ENCODE results near the gene NRM. TPM values are rescaled to one million over a fixed set of nuclear protein-coding genes. Genes with fewer than 3 reads are reported as not detected.

NRM gene
- total and polyA plus RNA-seq, 2 of the 13 experiments (the other 11 are each of a cell fraction or from before 2014, with no cell fraction given): 12.5 to 16.0 TPM

DNA sequence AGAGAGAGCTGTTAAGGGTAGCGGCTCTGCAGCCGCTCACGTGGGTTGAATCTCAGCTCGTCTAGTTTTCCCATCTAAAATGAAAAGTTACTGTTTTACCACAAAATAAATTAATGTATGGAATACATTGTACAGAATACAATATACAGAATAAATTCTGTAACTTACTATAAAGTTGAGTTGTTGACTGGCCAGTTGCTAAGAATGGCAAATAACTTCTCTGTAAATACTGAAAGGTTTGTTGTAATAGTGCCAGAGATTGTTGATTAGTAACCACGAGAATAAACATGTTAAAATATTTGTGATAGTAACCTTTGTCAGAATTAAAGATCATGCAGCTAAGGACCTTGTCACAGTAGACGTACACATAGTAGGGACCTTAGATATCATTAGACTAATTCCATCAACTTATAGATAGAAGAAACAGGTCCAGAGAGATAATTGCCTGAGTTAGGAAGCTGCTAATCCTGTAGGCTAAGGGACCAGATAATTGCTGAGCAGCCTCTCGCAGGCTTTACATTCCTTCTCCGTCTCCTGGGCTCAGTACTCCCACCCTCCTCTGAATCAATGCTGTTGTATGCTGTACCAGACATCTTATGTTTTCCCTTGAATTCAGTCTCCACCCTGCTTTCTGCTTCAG is 544 bp upstream of the NRM start (continued):
- TF ChIP-seq, protein P1, sequence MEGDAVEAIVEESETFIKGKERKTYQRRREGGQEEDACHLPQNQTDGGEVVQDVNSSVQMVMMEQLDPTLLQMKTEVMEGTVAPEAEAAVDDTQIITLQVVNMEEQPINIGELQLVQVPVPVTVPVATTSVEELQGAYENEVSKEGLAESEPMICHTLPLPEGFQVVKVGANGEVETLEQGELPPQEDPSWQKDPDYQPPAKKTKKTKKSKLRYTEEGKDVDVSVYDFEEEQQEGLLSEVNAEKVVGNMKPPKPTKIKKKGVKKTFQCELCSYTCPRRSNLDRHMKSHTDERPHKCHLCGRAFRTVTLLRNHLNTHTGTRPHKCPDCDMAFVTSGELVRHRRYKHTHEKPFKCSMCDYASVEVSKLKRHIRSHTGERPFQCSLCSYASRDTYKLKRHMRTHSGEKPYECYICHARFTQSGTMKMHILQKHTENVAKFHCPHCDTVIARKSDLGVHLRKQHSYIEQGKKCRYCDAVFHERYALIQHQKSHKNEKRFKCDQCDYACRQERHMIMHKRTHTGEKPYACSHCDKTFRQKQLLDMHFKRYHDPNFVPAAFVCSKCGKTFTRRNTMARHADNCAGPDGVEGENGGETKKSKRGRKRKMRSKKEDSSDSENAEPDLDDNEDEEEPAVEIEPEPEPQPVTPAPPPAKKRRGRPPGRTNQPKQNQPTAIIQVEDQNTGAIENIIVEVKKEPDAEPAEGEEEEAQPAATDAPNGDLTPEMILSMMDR (CRISPR knock-in tag; IDR thresholded peaks at IDR 0.05): 0 out of 2 replicates have a peak, but pooled peaks have one; percentile 2
- TF ChIP-seq ZMYM3 (CRISPR knock-in tag; IDR thresholded peaks at IDR 0.05) (no peak), MBNL3 (CRISPR knock-in tag; conservative IDR thresholded peaks at IDR 0.05) (no peak), NFE2L2 (IDR thresholded peaks at IDR 0.05; ENCODE audit: low read length) (no peak), ZKSCAN1 (IDR thresholded peaks at IDR 0.05; ENCODE audit: low read length) (0 out of 2 replicates have a peak, but pooled peaks have one; percentile 44), NCOR1 (IDR thresholded peaks at IDR 0.05; ENCODE audit: borderline replicate concordance, low read length) (no peak), ZNF788 (CRISPR knock-in tag; IDR thresholded peaks at IDR 0.05; ENCODE audit: borderline replicate concordance) (no peak), ZNF10 (CRISPR knock-in tag; IDR thresholded peaks at IDR 0.05; ENCODE audit: borderline replicate concordance, low read depth) (no peak), SMAD3 (CRISPR knock-in tag; IDR thresholded peaks at IDR 0.05) (no peak), ZBTB1 (CRISPR knock-in tag; IDR thresholded peaks at IDR 0.05; ENCODE audit: borderline replicate concordance) (no peak), ZNF563 (CRISPR knock-in tag; IDR thresholded peaks at IDR 0.05) (0 out of 2 replicates have a peak, but pooled peaks have one; percentile 1), ZNF556 (CRISPR knock-in tag; IDR thresholded peaks at IDR 0.05; ENCODE audit: borderline replicate concordance) (no peak), SOX13 (IDR thresholded peaks at IDR 0.05) (no peak), SOX13 (CRISPR knock-in tag; conservative IDR thresholded peaks at IDR 0.05 in 1 of 2, IDR thresholded peaks at IDR 0.05 in 1 of 2) (no peak), NFATC3 (CRISPR knock-in tag; IDR thresholded peaks at IDR 0.05) (no peak), CEBPG (CRISPR knock-in tag; IDR thresholded peaks at IDR 0.05) (no peak), PCBP1 (IDR thresholded peaks at IDR 0.05; ENCODE audit: borderline replicate concordance, low read depth, low read length) (no peak), NAIF1 (CRISPR knock-in tag; IDR thresholded peaks at IDR 0.05; ENCODE audit: borderline replicate concordance) (no peak), IRF2 (CRISPR knock-in tag; IDR thresholded peaks at IDR 0.05) (0 out of 2 replicates have a peak, but pooled peaks have one; percentile 11), MAF1 (CRISPR knock-in tag; IDR thresholded peaks at IDR 0.05; ENCODE audit: borderline replicate concordance) (no peak), ZNF644 (CRISPR knock-in tag; IDR thresholded peaks at IDR 0.05; ENCODE audit: low read depth) (no peak), ZNF570 (CRISPR knock-in tag; IDR thresholded peaks at IDR 0.05; ENCODE audit: borderline replicate concordance) (no peak), HNRNPLL (IDR thresholded peaks at IDR 0.05; ENCODE audit: low read depth, low read length, poor library complexity, severe bottlenecking) (no peak)
- TF ChIP-seq, protein P2, sequence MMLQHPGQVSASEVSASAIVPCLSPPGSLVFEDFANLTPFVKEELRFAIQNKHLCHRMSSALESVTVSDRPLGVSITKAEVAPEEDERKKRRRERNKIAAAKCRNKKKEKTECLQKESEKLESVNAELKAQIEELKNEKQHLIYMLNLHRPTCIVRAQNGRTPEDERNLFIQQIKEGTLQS (CRISPR knock-in tag; IDR thresholded peaks at IDR 0.05): no peak
- TF ChIP-seq, protein P3, sequence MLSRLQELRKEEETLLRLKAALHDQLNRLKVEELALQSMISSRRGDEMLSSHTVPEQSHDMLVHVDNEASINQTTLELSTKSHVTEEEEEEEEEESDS (CRISPR knock-in tag; IDR thresholded peaks at IDR 0.05; ENCODE audit: borderline replicate concordance): peak; percentile 32; the same call in 1 of the 2 replicates
- TF ChIP-seq, protein P4, sequence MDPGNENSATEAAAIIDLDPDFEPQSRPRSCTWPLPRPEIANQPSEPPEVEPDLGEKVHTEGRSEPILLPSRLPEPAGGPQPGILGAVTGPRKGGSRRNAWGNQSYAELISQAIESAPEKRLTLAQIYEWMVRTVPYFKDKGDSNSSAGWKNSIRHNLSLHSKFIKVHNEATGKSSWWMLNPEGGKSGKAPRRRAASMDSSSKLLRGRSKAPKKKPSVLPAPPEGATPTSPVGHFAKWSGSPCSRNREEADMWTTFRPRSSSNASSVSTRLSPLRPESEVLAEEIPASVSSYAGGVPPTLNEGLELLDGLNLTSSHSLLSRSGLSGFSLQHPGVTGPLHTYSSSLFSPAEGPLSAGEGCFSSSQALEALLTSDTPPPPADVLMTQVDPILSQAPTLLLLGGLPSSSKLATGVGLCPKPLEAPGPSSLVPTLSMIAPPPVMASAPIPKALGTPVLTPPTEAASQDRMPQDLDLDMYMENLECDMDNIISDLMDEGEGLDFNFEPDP (CRISPR knock-in tag; conservative IDR thresholded peaks at IDR 0.05): 0 out of 2 replicates have a peak, but pooled peaks have one; percentile 57
- TF ChIP-seq, protein P5, sequence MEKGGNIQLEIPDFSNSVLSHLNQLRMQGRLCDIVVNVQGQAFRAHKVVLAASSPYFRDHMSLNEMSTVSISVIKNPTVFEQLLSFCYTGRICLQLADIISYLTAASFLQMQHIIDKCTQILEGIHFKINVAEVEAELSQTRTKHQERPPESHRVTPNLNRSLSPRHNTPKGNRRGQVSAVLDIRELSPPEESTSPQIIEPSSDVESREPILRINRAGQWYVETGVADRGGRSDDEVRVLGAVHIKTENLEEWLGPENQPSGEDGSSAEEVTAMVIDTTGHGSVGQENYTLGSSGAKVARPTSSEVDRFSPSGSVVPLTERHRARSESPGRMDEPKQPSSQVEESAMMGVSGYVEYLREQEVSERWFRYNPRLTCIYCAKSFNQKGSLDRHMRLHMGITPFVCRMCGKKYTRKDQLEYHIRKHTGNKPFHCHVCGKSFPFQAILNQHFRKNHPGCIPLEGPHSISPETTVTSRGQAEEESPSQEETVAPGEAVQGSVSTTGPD (CRISPR knock-in tag; IDR thresholded peaks at IDR 0.05): no peak

Data from HepG2 (cell line).